GM19238 (cell line): Measurements from ENCODE around the gene MAST4.

Source experiments
- DNase-seq: peaks from one replicate; pipeline ENCODE4 v3.0.0; 2011; ENCODE audit warnings: low spot score; ENCODE audit not compliant: insufficient read length

Gene MAST4

GRCh38 chr5:66841264-66841663, 245.1 kb downstream of the MAST4 start:
- DNase-seq: no peak

GRCh38 chr5:66842540-66842939, 246.3 kb downstream of the MAST4 start:
- DNase-seq: no peak

GRCh38 chr5:66843065-66843464, 246.9 kb downstream of the MAST4 start:
- no peak for DNase-seq

- DNase-seq: no peak
Measured at GRCh38 chr5:66848749-66849641, 252.8 kb downstream of the MAST4 start.

GRCh38 chr5:66849803-66850202, 253.6 kb downstream of the MAST4 start:
- no peak for DNase-seq

- no peak for DNase-seq
Measured at GRCh38 chr5:66850354-66851075, 254.3 kb downstream of the MAST4 start.

- DNase-seq: no peak
Measured at GRCh38 chr5:66851306-66851705, 255.1 kb downstream of the MAST4 start.

GRCh38 chr5:66854416-66854815, 258.2 kb downstream of the MAST4 start:
- no peak for DNase-seq

- DNase-seq: no peak
Measured at GRCh38 chr5:66856041-66856805, 260.0 kb downstream of the MAST4 start.

- DNase-seq: no peak
Measured at GRCh38 chr5:66859526-66859925, 263.3 kb downstream of the MAST4 start.

- DNase-seq: no peak
Measured at GRCh38 chr5:66860199-66860975, 264.2 kb downstream of the MAST4 start.

GRCh38 chr5:66861402-66861801, 265.2 kb downstream of the MAST4 start:
- no peak for DNase-seq

- no peak for DNase-seq
Measured at GRCh38 chr5:66862020-66862419, 265.8 kb downstream of the MAST4 start.

- no peak for DNase-seq
Measured at GRCh38 chr5:66863243-66864170, 267.3 kb downstream of the MAST4 start.

- no peak for DNase-seq
Measured at GRCh38 chr5:66864240-66864884, 268.2 kb downstream of the MAST4 start.

- DNase-seq: no peak
Measured at GRCh38 chr5:66867618-66868322, 271.6 kb downstream of the MAST4 start.

- no peak for DNase-seq
Measured at GRCh38 chr5:66869347-66869746, 273.2 kb downstream of the MAST4 start.

- no peak for DNase-seq
Measured at GRCh38 chr5:66870708-66871107, 274.5 kb downstream of the MAST4 start.

GRCh38 chr5:66871651-66872050, 275.5 kb downstream of the MAST4 start:
- no peak for DNase-seq
